CD4-positive, alpha-beta T cell treated with Interleukin-2 at 100 ng/mL for 4 hours (primary cell): ENCODE results near the gene CDC25C.

Experiments
- DNase-seq: peaks from one replicate; pipeline ENCODE4 v3.0.0-alpha.2; 2020; ENCODE audit warnings: low spot score

The CDC25C gene

DNA sequence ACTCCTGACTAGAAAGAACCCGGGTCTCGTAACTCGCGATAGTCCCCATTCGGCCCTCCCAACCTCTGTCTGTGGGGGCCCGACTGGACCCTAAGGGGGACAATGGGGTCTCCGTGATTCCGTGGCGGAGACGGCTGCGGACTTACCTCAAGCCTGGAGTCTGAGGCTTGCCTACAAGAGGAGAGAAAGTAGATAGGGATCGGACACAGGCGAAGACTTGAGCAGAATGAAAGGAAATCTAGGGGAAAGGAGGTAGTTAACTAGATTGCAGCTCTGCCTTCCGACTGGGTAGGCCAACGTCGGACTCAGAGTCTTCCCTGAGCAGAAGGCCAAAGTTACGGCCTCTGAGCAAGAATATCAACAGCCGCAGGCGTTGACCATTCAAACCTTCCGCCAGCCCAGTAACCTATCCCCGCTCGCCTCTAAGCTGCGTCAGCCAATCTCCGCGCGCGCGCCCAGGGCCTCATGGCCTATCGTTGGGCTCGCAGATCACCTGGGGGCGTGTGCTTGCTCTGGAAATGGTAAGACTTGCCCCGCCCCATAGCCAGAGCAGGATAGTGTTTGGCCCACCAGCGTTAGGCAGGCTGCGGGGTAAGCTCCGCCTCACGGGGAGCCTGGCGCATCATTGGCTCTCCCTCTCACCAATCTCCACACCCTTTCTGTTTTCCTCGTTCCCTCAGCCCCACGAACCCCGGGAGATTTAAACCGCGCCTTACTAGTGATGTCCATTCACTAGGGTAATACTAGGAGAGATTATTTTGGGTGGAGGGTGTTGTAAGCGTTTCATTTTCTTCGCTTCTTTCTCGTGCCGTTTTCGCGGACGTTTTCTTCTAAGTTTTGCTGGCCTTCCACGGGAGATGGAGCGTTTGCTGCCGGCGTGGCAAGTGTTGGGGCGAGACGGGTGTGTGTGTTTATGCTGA, at the start of gene CDC25C:
TSS of gene CDC25C (minus strand) at position 356 of the 920 bp plus-strand sequence. CDS start 624 bp downstream, outside the sequence.
- DNase-seq: peak; percentile 98

DNA sequence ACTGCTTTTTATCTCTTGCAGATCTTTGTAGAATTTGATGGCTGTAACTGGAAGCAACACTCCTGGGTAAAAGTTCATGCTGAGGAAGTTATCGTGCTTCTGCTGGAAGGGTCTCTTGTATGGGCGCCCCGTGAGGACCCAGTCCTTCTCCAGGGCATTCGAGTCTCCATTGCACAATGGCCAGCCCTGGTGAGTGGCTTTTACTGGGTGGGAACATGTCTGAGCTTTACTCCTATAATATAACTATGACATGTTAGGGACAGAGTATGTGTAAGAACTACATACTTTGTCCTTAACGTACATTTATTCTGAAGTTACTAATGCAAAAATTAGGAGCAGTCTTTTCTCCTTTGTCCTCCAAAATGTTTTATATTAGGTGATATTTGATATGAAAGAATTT, 41.0 kb upstream of the CDC25C start:
- DNase-seq: no peak

DNA sequence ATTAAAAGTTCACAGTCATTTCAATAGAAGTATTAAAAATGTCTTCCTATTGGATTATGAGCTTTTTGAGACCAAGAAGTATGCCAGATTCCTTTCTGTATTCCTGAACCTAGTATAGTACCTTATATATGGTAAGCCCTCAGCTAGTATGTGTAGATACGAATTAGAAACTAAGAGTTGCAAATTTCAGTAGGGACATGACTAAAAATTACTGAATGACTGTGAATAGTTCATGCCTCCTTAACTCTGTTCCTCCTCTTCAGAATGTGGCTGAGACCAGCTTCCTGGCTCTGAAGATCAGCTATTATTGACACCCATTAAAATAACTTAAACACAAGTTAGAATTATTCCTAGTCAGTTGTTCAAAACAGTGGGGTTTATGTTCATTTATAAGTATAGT, 40.6 kb upstream of the CDC25C start:
- DNase-seq: no peak

DNA sequence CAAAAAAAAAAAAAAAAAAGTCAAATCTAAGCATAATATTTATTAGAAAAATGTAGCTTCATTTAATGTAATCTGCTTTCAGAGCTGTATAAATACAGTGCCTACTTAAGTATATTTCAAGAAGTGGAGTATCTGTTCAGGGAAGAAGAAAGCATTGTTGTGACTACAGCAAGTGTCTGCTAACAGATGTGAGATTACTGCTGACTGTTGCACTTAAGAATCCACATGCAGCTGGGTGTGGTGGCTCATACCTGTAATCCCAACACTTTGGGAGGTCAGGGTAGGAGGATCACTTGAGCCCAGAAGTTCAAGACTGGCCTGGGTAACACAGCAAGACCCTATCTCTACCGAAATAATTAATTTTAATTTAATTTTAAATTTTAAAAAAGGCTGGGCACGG, 39.9 kb upstream of the CDC25C start:
- DNase-seq: no peak

DNA sequence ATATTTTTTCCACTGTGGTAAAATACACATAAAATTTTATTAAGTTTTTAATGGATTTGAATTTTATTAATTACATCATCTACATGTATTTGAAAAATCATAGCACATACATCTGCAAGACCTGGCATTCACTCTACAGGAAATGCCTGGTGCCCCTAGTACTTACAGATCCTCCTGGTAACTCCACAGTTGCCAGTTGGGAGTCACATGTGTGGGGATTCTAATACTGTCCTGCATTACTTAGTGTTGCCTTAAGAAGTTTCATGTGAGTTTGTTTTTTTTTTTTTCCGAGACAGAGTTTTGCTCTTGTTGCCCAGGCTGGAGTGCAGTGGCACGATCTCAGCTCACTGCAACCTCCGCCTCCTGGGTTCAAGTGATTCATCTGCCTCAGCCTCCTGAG, 38.9 kb upstream of the CDC25C start:
- DNase-seq: no peak

DNA sequence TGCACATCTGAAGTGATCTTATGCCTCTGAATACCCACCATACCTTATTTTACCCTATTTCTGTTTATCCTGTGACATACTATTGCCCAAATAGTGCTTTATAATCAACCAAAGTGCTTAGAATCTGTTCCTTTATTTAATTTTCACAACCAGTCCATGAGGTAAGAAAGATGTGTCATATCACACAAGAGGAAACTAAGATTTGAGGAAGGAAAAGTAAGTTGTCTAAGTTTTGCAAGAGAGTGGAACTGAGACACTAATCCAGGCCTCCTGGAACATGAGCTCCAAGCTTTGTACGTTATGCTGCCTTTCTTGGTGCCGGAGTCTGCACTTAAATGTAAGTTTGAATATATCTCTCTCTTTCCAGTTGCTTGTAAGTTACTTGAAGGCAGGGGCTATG, 38.1 kb upstream of the CDC25C start:
- no peak for DNase-seq

DNA sequence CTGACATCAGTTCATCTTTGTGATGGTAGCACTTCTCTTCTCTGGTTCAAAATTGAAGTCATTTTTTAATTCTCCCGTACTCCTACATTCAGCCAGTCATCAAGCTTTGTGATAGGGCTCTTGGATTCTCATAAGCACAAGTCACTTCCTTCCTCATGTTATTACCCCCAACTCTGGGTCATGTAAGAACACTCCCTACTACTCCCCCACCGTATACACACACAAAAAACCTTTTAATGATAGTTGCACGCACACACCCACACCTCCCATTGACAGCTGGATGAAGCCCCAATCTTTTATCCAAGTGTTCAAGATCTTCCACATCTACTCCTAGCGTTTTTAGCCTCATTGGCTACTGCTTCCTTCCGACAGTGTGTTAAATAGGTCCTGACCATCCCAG, 37.7 kb upstream of the CDC25C start:
- DNase-seq: no peak

DNA sequence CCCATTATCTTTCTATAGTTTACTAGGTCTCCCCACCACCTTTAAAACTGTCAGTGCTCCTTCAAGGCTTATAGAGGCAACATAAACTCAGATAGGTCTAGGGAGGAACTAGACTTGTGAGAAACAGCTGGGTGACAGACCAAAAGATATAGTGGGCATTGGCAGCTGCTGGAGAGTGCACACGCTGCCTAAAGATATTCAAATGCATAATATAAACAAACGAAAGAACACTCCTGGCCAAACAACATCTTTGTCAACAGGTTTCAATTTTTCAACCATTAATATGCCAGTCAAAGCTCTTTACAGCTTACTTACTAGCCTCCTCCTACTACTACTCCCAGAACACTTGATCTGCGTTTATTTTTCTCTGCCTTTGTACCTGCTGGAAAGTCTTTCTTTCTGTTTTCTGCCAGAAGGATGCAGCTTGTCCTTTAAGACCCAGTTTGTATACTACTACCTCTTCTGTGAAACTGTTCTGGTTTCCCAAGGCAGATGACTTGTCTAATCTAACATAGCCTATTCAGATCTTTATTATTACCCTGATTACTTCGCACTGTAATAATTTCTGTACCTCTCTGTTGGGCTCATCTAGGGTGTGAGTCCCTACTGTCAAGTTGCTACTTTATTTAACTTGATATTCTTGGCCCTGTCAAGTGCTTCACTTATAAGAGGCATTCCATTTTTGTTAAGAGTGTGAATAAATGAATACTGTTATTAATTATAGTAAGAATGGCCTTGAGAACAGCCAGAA, 35.2 kb upstream of the CDC25C start:
- no peak for DNase-seq

DNA sequence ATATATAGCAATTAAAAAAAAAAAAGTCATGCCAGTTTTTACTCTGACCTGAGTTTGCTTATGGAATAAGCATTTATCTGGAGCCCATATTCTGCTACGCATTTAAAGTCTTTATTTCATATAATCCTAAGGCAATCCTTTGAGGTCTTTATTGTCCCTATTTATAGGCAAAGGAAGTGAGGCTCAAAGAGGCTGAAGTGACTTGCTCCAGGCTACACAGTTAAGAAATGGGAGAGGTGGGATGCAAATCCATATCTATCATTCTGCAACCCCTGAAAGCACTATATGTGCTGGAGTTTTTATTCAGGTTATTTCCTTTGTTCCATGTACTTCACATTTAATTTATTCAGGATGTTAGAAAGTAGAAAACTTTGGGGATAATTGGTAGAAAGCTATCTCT, 33.0 kb upstream of the CDC25C start:
- DNase-seq: no peak

DNA sequence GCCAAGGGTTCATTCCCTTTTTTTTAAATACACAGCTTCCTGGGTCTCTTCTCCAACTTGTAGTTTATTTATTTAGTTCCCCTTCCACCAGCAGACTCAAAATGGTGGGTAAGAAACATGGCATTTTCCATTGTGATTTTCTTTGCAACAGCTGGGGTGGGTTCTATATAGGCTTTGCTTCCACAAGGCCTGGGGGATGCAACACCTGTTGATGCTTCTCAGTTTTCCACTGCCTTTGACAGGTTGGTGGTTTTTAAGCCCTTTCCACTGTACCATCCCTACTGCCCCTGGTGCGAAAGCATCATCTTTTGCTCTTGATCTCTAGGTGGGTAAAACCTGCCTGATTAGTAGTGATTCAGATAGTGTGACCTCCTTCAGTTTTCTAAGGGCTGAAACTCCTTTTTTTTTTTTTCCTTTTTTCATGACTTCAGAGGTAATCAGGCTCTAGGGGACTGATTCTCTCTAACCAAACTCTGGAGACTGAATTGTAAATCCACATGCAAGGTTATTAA, 29.4 kb upstream of the CDC25C start:
- no peak for DNase-seq

DNA sequence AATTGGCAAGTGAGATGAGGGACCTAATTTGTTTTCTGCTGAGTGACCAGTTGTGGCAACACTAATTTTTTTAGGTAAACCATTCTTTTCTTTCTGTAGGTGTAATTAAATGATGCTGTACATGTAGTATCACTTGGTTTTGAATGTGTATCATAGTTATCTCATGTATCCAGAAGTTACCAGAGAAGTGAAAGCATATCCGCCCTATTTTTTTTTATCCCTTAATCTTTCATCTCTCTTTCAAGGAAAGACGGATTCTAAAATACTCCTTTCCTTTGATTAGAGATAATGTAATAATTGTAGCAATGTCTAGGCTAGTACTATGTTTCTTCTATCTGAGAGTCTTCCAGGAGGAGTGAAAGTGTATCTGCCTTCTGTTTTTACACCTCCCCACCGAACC, 28.0 kb upstream of the CDC25C start:
- no peak for DNase-seq

DNA sequence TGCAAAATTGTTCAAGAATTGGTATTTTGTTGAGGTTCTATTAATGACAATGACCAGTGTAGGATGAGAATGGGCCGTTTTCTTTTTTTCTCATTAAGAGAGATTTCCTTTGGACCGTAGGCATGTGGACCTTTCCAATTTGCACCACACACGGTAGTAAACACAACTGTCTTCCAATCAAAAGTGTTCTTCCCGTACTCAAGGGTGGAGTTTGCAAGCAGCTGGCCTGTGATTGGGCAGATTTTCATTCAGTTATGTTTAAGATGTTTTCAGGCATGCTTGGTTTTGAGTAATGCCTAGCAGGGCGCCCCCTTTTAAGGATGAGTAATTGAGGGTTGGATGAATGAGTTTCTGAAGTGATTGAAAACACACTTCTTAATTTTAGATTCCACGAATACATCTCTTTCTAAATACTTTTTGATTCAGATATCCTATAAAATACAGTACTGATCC, 23.3 kb upstream of the CDC25C start:
- DNase-seq: peak; percentile 82

DNA sequence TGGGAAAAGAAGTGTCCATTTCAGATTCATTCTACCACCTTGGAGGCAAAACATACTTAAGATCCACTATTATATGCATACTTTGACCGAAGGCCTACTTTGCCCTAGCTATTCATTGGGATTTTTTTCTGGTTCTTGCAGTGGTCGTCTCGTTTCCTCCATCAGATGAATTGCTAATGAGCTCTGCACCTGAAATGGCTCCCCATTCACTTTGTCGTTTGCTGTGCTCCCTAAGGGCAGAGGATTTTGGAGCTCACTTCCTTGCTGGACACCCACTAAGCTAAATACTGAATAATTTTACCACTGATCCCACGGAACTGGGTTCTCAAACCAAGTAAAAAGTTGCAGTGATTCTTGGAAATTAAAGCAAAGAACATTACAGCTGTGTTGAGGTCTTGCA, 22.8 kb upstream of the CDC25C start:
- no peak for DNase-seq

DNA sequence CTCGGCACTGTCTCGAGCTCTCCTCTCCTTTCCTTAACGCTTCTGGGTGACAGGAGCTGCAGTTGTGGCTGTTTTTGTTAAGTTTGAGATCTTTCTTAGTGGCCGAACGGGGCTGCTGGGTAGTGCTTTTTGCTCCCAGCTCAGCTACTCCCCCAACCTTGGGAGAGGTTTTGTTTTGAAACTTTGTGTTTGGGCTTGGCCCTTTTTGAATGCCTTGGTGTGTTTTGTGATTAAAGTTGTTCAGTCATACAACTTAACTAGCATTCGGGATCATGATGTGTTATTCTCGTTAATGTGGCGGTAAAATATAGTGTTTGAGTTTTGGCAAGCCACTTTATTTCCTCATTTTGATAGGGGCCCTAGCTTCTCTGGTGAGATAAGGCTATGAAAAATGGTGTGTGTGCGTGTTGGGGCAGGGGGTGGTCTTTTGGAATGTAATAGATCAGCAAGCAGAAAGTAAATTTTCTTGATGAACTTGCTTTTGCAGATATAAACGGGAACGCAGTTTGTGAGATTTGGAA, 22.0 kb upstream of the CDC25C start:
- DNase-seq: peak; percentile 33

DNA sequence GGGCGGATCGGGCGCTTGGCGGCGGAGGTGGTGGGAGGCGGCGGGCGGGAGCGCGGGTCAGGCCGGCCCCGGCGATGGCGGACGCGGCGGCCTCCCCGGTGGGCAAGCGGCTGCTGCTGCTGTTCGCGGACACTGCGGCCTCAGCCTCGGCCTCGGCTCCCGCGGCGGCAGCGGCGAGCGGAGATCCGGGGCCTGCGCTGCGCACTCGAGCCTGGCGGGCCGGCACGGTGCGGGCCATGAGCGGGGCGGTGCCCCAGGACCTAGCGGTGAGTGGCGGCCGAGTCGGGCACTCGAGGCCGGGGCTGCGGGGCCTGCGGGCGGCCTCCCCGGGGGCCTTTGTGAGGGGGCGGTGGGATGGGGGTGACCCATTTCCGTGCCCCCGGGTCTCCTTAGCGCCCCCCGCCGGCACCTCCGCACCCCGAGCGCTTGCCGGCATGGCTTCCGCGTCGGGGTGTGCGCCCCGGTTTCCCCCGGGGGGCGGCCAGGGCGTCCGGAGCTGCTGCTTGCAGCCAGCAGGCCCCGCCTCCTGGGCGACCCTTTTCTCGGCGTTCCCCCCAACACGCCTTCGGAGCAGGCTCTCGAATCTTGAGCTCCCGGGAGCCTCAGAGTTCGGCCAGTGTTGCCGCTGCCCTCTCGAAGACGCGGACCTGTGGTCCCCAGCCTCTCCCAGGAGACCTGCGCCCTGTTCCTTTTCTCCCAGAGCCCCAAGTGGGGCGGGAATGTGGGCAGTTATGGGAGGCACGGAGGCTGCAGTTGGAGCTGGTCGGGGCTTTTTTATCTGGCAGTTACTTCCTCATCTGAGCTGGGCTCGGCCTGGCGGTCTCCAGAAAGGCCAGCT, 21.3 kb upstream of the CDC25C start:
- DNase-seq: peak; percentile 72

DNA sequence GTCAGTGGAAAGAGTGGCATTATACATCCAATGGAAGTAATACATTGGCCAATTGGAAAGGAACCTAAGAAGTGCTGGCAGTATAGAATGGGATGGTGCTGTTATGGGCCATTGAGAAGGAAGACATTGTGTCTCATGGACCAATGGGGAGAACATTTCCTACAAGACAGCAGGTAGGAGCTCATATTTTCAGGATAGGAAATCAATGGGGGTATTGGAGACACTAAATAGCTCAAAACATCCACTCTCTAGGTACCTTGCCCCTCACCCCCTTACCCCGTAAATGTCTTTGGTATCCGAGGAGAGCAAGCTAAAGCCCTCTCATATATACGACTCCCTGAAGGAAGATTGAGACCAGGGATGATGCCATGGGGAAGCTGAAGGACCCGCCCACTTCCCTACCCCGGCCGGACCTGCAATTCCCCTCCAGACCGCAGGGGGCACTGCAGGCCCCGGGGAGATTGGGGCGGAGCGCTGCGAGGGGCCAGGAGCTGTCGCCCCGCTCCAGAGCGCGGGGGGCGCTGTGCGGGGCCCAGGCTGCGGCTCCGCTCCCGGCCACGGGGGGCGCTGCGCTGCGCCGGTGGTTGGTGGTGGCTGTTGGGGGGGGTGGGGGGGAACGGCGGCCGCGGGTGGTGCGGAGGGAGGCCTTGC, 20.6 kb upstream of the CDC25C start, which contains the start of gene KDM3B:
TSS of gene KDM3B (plus strand) at position 615 of the 651 bp plus-strand sequence. CDS start 111 bp downstream, outside the sequence.
- DNase-seq: peak; percentile 93

DNA sequence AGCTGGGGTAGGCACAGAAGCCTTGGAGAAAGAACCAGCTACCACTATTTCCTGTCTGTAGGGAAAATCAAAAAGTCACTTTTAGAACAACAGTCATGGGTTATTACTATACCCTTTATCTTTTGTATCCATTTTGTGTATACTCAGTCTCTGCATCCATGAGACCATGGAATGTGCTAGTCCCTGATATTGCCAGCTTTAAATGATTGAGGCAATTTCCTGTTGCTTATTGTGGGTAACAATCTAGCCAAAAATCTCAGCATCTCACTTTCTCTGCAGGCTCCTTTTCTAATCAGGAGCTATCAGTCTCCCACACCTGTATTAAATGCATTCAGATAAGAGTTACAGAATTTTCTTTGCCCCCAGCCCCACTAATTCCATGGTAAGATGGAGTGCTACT, 19.9 kb upstream of the CDC25C start:
- DNase-seq: no peak

DNA sequence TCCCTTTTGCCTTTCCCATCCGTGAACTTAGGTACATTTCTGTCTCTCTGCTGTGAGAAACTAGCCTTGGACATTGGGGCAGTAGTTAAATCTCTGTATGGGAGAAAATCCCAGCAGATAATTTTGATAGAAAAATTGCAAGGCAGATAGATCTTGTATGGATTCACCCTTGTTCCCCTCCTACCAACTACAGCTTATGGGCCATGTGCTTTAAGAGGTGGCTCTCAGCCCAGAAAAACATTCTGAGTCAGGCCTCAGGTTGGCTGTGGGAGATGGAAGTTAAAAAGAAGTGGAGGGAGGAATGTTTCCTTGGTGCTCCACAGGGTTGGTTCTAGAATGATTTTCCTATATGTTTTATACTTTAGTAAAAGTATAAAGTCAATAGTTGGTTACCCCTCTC, 19.5 kb upstream of the CDC25C start:
- no peak for DNase-seq

DNA sequence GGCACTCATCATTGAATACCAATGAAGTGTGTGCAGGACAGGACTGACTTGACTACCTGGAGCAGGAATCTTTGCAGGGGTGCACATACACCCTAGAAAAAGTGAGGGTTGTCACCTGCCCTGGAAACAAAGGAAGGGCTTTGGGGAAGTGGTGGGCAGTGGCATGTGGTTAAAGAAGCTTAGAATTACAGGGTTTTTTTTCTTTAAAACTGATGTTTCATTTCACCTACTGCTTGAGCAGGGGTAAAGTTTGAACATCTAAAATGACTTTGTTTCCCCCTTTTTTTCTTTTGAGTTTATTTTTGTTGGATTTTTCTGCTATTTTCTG, 18.9 kb upstream of the CDC25C start:
- no peak for DNase-seq

DNA sequence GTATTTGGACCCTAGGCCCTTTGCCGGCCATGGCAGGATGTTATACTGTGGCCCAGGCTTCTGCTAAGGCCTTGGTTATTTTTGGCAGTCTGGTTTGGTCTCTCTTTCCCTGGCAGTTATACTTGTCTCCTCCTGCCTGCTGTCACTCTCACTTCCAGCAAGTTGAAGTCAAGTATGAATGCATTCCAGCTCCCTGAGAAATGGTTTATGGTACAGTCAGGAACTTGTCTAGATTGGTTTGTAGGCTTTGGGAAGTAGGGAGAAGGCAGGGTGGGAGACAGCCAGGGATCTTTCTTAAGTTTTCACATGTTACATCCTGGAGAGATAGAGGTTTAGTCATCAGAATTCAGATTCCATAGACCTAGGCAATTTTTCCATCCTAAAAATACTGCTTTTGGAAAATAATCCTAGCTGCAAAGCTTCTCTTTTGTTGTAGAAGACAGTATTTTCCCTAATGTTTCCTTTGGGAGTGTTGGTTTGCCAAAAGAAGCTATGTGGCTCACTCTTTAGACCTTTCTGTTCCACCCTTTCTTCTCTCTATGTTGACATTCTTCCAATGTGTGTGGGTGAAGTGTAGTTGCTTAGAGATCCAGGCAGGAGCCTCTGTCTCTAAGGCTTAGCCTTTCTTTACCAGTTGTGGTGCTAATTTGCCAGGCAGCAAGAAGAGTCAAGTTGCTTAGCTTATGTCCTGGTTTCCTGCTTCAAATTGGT, 18.4 kb upstream of the CDC25C start:
- no peak for DNase-seq

DNA sequence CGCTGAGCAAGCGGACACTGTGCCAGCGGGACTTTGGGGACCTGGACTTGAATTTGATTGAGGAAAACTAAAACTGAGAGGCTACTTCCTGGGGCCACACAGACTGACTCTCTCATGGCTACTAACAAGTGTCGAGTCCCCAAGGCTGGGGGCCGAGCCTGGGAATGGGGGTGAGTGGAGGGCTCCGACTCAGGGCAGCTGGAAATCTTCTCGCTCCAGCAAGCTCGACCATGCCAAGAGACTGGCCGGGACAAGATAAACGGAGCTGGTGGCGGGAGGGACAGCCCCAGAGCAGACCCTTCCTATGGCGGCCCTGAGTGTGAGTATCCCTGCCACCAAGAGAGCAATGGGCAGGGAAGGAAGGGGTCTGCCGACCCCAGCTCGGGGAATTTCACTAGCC, 15.3 kb upstream of the CDC25C start:
- no peak for DNase-seq
